SK-N-MC (cell line): ENCODE results near the gene ZNF507.

Experiments used
- DNase-seq: peaks from one replicate; pipeline ENCODE4 v3.0.0-alpha.2; 2011; ENCODE audit warnings: low read depth, low spot score
- H3K27ac ChIP-seq: fragments of 200-600 bp; sonication (generic); 2 replicates; pipeline ENCODE4 v1.5.1; 2016; ENCODE audit warnings: mixed run types
- H3K36me3 ChIP-seq: fragments of 200-600 bp; sonication (generic); 2 replicates; pipeline ENCODE4 v1.6.1; 2017; ENCODE audit warnings: antibody characterized with exemption, low read length, mixed read lengths; ENCODE audit not compliant: insufficient read depth
- H3K4me3 ChIP-seq: fragments of 200-600 bp; sonication (generic); 2 replicates; pipeline ENCODE4 v1.5.1; 2016
- H3K9ac ChIP-seq: fragments of 200-600 bp; sonication (generic); 2 replicates; pipeline ENCODE4 v1.8.0; 2017; ENCODE audit warnings: mixed run types, mixed read lengths; ENCODE audit not compliant: insufficient read length
- H3K9me3 ChIP-seq: fragments of 200-600 bp; sonication (generic); 2 replicates; pipeline ENCODE4 v1.6.1; 2017; ENCODE audit warnings: low read depth, mild to moderate bottlenecking, antibody characterized with exemption, low read length, moderate library complexity, mixed read lengths
- EZH2 ChIP-seq: fragments of 200-600 bp; sonication (generic); IDR thresholded peaks from one replicate; pipeline ENCODE4 v1.6.1; 2017; ENCODE audit warnings: antibody characterized with exemption
- FOXP2 ChIP-seq: optimal IDR thresholded peaks from 2 replicates; pipeline ENCODE3; 2011; ENCODE audit warnings: mild to moderate bottlenecking, moderate library complexity; ENCODE audit not compliant: insufficient read depth; ENCODE audit errors: extremely low read length, control extremely low read depth
- POLR2AphosphoS5 ChIP-seq: IDR thresholded peaks from 2 replicates; pipeline ENCODE4 v1.6.1; 2012; ENCODE audit warnings: mild to moderate bottlenecking, low read depth, low read length, borderline replicate concordance

ZNF507 gene

GRCh38 chr19:32358321-32358720 lies 12.9 kb downstream of the ZNF507 start:
- Histone ChIP-seq H3K27ac (no peak overlapping the region), H3K4me3 (no peak overlapping the region), H3K9ac (no peak overlapping the region), H3K36me3 (peaks cover 91% of the 10 kb centered on the region), H3K9me3 (no peaks in the 10 kb centered on the region)
- TF ChIP-seq FOXP2 = no peak
- no peak for TF ChIP-seq POLR2AphosphoS5
- no peak for TF ChIP-seq EZH2
- DNase-seq = no peak

- H3K36me3 ChIP-seq = peaks cover 86% of the 10 kb centered on the region
These were observed 14.2 kb downstream of the ZNF507 start for GRCh38 chr19:32359581-32359980.

GRCh38 chr19:32361574-32362317 lies 16.3 kb downstream of the ZNF507 start:
- Histone ChIP-seq H3K9me3 (no peaks in the 10 kb centered on the region), H3K36me3 (peaks cover 87% of the 10 kb centered on the region), H3K4me3 (no peak overlapping the region), H3K9ac (no peak overlapping the region), H3K27ac (peak overlapping the region; percentile 72; the same call in 1 of the 2 replicates)
- DNase-seq = no peak
- TF ChIP-seq POLR2AphosphoS5 = no peak
- no peak for TF ChIP-seq FOXP2
- TF ChIP-seq EZH2 = no peak

More at GRCh38 chr19:32359581-32359980, 14.2 kb downstream of the ZNF507 start:
- no peak for TF ChIP-seq EZH2
- TF ChIP-seq FOXP2 = no peak
- TF ChIP-seq POLR2AphosphoS5 = no peak
- no peak for DNase-seq
- Histone ChIP-seq H3K4me3 (no peak overlapping the region), H3K9me3 (no peaks in the 10 kb centered on the region), H3K27ac (peak overlapping the region; percentile 48; the same call in 1 of the 2 replicates), H3K9ac (no peak overlapping the region)

GRCh38 chr19:32362318-32362691 lies 16.9 kb downstream of the ZNF507 start:
- Histone ChIP-seq H3K36me3 (peaks cover 86% of the 10 kb centered on the region), H3K9me3 (no peaks in the 10 kb centered on the region), H3K4me3 (no peak overlapping the region), H3K9ac (no peak overlapping the region), H3K27ac (peak overlapping the region; percentile 42)
- no peak for TF ChIP-seq EZH2
- no peak for TF ChIP-seq POLR2AphosphoS5
- TF ChIP-seq FOXP2 = no peak
- no peak for DNase-seq

GRCh38 chr19:32363175-32363574 lies 17.8 kb downstream of the ZNF507 start:
- Histone ChIP-seq H3K27ac (no peak overlapping the region), H3K9ac (no peak overlapping the region), H3K9me3 (no peaks in the 10 kb centered on the region), H3K4me3 (no peak overlapping the region), H3K36me3 (peaks cover 81% of the 10 kb centered on the region)
- TF ChIP-seq EZH2 (no peak), FOXP2 (no peak), POLR2AphosphoS5 (no peak)
- DNase-seq = no peak

GRCh38 chr19:32363632-32364031 lies 18.2 kb downstream of the ZNF507 start:
- DNase-seq = no peak
- H3K4me3 ChIP-seq = no peak overlapping the region
- H3K9ac ChIP-seq = no peak overlapping the region
- peaks cover 78% of the 10 kb centered on the region for H3K36me3 ChIP-seq
- H3K27ac ChIP-seq = no peak overlapping the region
- no peak for TF ChIP-seq FOXP2
- no peak for TF ChIP-seq POLR2AphosphoS5
- no peak for TF ChIP-seq EZH2
- H3K9me3 ChIP-seq = no peaks in the 10 kb centered on the region

GRCh38 chr19:32364040-32364439 lies 18.6 kb downstream of the ZNF507 start:
- Histone ChIP-seq H3K36me3 (peaks cover 74% of the 10 kb centered on the region), H3K27ac (no peak overlapping the region), H3K9me3 (no peaks in the 10 kb centered on the region), H3K9ac (no peak overlapping the region), H3K4me3 (no peak overlapping the region)
- TF ChIP-seq POLR2AphosphoS5 = no peak
- TF ChIP-seq FOXP2 = no peak
- no peak for TF ChIP-seq EZH2
- DNase-seq = no peak

- TF ChIP-seq FOXP2 = no peak
- TF ChIP-seq POLR2AphosphoS5 = no peak
- TF ChIP-seq EZH2 = no peak
- Histone ChIP-seq H3K36me3 (peaks cover 73% of the 10 kb centered on the region), H3K4me3 (no peak overlapping the region), H3K27ac (no peak overlapping the region), H3K9ac (no peak overlapping the region), H3K9me3 (no peaks in the 10 kb centered on the region)
- no peak for DNase-seq
These were observed 21.7 kb downstream of the ZNF507 start for GRCh38 chr19:32367063-32367462.
